Superior temporal gyrus (tissue), 1 donor: ENCODE measurements around the gene HDAC4.

ENCODE experiments used
- DNase-seq: peaks from one replicate; pipeline ENCODE4 v3.0.0-alpha.2; 2016; ENCODE audit errors: extremely low spot score

HDAC4 gene

GRCh38 chr2:239267288-239267951 is 133.4 kb downstream of the HDAC4 start:
- DNase-seq, result peak; percentile 50

- no peak for DNase-seq
These were observed 134.0 kb downstream of the HDAC4 start for GRCh38 chr2:239266779-239267287.

- DNase-seq, result no peak
These were observed 134.4 kb downstream of the HDAC4 start for GRCh38 chr2:239266434-239266766.

- no peak for DNase-seq
These were observed 135.0 kb downstream of the HDAC4 start for GRCh38 chr2:239265681-239266433.

GRCh38 chr2:239264838-239265651 is 135.8 kb downstream of the HDAC4 start:
- no peak for DNase-seq

- DNase-seq, result no peak
These were observed 136.4 kb downstream of the HDAC4 start for GRCh38 chr2:239264492-239264837.

- DNase-seq, result no peak
These were observed 136.9 kb downstream of the HDAC4 start for GRCh38 chr2:239263669-239264491.

GRCh38 chr2:239263231-239263630 is 137.6 kb downstream of the HDAC4 start:
- no peak for DNase-seq

- DNase-seq, result no peak
These were observed 138.2 kb downstream of the HDAC4 start for GRCh38 chr2:239262484-239263230.

GRCh38 chr2:239261796-239262483 is 138.9 kb downstream of the HDAC4 start:
- no peak for DNase-seq

- no peak for DNase-seq
These were observed 139.5 kb downstream of the HDAC4 start for GRCh38 chr2:239261356-239261755.

- no peak for DNase-seq
These were observed 140.1 kb downstream of the HDAC4 start for GRCh38 chr2:239260546-239261327.

GRCh38 chr2:239259603-239260298 is 141.1 kb downstream of the HDAC4 start:
- DNase-seq, result no peak

- DNase-seq, result no peak
These were observed 141.6 kb downstream of the HDAC4 start for GRCh38 chr2:239259173-239259572.

GRCh38 chr2:239258248-239258647 is 142.6 kb downstream of the HDAC4 start:
- DNase-seq, result no peak

GRCh38 chr2:239257511-239257937 is 143.3 kb downstream of the HDAC4 start:
- DNase-seq, result no peak

- no peak for DNase-seq
These were observed 144.5 kb downstream of the HDAC4 start for GRCh38 chr2:239256350-239256743.

- peak; percentile 66 for DNase-seq
These were observed 145.0 kb downstream of the HDAC4 start for GRCh38 chr2:239255628-239256349.
